H1 (cell line): ENCODE results near the gene GRIK1. TPM values are rescaled to one million over a fixed set of nuclear protein-coding genes. Genes with fewer than 3 reads are reported as not detected.

Experiments used
- CREB1 ChIP-seq: IDR thresholded peaks from 2 replicates; pipeline ENCODE4 v1.6.1; 2012; ENCODE audit warnings: inconsistent platforms
- CTCF ChIP-seq, 3 experiments: IDR thresholded peaks; 1 replicate in 2 of 3; 2 replicates in 1 of 3; pipeline versions ENCODE4 v1.5.1 to v1.6.1; 2011; ENCODE audit warnings: low read length in 3 of 3, mild to moderate bottlenecking in 3 of 3, inconsistent platforms in 2 of 3, low read depth in 1 of 3, moderate library complexity in 1 of 3; ENCODE audit not compliant: insufficient read depth in 1 of 3; ENCODE audit errors: control extremely low read depth in 1 of 3
- KDM4A ChIP-seq: IDR thresholded peaks from one replicate; pipeline ENCODE4 v1.7.1; 2012; ENCODE audit warnings: low read depth, mild to moderate bottlenecking, moderate library complexity, low read length, inconsistent platforms; ENCODE audit not compliant: severe bottlenecking
- RAD21 ChIP-seq, 2 experiments: IDR thresholded peaks in 1 of 2; conservative IDR thresholded peaks in 1 of 2; 2 replicates each; pipeline ENCODE4 v1.6.1; 2011; ENCODE audit warnings: low read depth in 2 of 2, low read length in 2 of 2, improper control_type of control experiment in 1 of 2, inconsistent platforms in 1 of 2, mild to moderate bottlenecking in 1 of 2, moderate library complexity in 1 of 2
- SIN3A ChIP-seq, 2 experiments: IDR thresholded peaks in 1 of 2; conservative IDR thresholded peaks in 1 of 2; 2 replicates each; pipeline ENCODE4 v1.6.1; 2011 to 2012; ENCODE audit warnings: low read length in 2 of 2, improper control_type of control experiment in 1 of 2, low read depth in 1 of 2, mild to moderate bottlenecking in 1 of 2
- SP1 ChIP-seq: IDR thresholded peaks from 2 replicates; pipeline ENCODE4 v1.6.1; 2011; ENCODE audit warnings: low read depth, low read length
- TBP ChIP-seq: IDR thresholded peaks from 2 replicates; pipeline ENCODE4 v1.6.1; 2011; ENCODE audit warnings: low read depth, low read length, improper control_type of control experiment
- polyA plus RNA-seq, 7 experiments: library from polyadenylated mRNA; depleted of rRNA in 3 of 7; stranded (reverse) in 5 of 7; unstranded in 2 of 7; fragments of >200 nt in 5 of 7; fragments of 200-250 nt in 2 of 7; gene quantifications; 1 replicate in 5 of 7; 2 replicates in 1 of 7; 4 replicates in 1 of 7; pipeline versions ENCODE4 v1.2.1 to v1.2.3, GENCODE V29; 2011 to 2013; ENCODE audit warnings: missing spikeins in 2 of 7, mixed read lengths in 2 of 7
- total RNA-seq: library from RNA; stranded (reverse); fragmentation: NEBNext Ultra II Directional; extraction: Animal tissue kit (Norgen Biotek cat#: 25700); gene quantifications from 2 replicates; pipeline ENCODE4 v1.2.1, GENCODE V29; 2021
- TF ChIP-seq, protein P1 (sequence below): IDR thresholded peaks from 2 replicates; pipeline ENCODE4 v1.6.1; 2012; ENCODE audit warnings: low read length, inconsistent platforms

Gene GRIK1
- total and polyA plus RNA-seq, 2 of the 8 experiments (the other 6 are each of a cell fraction or from before 2014, with no cell fraction given) = 0.11 to 0.32 TPM

DNA sequence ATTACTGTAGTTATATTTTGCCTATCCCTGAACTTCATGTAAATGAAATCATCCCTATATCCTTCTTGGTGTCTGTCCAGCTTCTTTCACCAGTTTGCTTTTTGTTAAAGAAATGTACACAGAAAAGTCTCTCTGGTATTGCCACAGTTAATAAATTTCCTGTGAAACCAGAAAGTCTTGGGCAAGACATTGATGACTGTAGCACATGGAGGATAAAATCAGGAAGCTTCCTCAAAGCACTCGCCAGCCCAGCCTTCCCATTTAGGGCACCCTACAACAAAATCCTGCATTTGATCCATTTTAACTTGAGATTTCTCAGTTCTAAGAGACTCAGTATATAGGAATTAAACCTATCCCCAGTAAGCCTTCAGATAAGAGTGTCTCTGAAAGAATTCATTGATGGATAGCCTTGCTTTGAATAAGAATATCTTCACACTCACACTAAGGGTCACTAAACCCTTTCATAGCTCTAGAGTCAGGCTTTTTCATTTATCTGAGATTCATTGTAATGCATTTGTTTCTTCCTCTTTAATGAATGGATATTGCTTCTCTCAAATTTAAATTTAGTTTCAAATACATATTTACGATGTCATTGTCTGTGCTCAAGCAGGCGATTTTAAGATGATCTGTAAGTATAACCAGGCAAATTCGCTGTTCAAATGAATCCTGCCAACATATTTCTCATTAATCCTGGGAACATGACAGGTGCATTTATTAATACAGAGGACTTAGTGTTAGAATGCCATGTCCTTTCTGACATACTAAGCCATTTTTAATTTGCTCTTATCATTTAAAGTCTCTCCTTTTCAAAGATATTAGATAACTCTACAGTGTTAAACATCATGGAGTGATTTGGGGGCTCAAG lies 153.1 kb downstream of the GRIK1 start (continued):
- no peak for TF ChIP-seq SIN3A (conservative IDR thresholded peaks at IDR 0.05 in 1 of 2, IDR thresholded peaks at IDR 0.05 in 1 of 2; ENCODE audit: low read depth in 1 of 2, low read length in 2 of 2)
- TF ChIP-seq, protein P1, sequence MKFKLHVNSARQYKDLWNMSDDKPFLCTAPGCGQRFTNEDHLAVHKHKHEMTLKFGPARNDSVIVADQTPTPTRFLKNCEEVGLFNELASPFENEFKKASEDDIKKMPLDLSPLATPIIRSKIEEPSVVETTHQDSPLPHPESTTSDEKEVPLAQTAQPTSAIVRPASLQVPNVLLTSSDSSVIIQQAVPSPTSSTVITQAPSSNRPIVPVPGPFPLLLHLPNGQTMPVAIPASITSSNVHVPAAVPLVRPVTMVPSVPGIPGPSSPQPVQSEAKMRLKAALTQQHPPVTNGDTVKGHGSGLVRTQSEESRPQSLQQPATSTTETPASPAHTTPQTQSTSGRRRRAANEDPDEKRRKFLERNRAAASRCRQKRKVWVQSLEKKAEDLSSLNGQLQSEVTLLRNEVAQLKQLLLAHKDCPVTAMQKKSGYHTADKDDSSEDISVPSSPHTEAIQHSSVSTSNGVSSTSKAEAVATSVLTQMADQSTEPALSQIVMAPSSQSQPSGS = no peak
- TF ChIP-seq RAD21 (IDR thresholded peaks at IDR 0.05 in 1 of 2, conservative IDR thresholded peaks at IDR 0.05 in 1 of 2; ENCODE audit: low read depth in 2 of 2, low read length in 2 of 2) = no peak
- no peak for TF ChIP-seq CREB1
- TF ChIP-seq SP1 = no peak
- TF ChIP-seq TBP = no peak
- no peak for TF ChIP-seq KDM4A
- TF ChIP-seq CTCF (IDR thresholded peaks at IDR 0.05; ENCODE audit: control extremely low read depth in 1 of 3, insufficient read depth in 1 of 3, low read depth in 1 of 3, low read length in 3 of 3) = no peak
